KOPT-K1 (cell line): ENCODE results near the gene MUC5B.

Source experiments
- H3K27ac ChIP-seq: fragments of 200-600 bp; sonication (generic); 2 replicates; pipeline ENCODE4 v1.5.1; 2016; ENCODE audit warnings: antibody characterized with exemption, mild to moderate bottlenecking, low read depth, low read length; ENCODE audit not compliant: poor library complexity, severe bottlenecking
- H3K36me3 ChIP-seq: fragments of 200-600 bp; sonication (generic); 2 replicates; pipeline ENCODE4 v1.5.1; 2017; ENCODE audit warnings: antibody characterized with exemption, mild to moderate bottlenecking, low read length, moderate library complexity; ENCODE audit not compliant: insufficient read depth
- H3K9me3 ChIP-seq: fragments of 200-600 bp; sonication (generic); 2 replicates; pipeline ENCODE4 v1.5.1; 2017; ENCODE audit warnings: antibody characterized with exemption, low read length, mild to moderate bottlenecking; ENCODE audit not compliant: insufficient read depth, poor library complexity, severe bottlenecking

MUC5B gene

DNA sequence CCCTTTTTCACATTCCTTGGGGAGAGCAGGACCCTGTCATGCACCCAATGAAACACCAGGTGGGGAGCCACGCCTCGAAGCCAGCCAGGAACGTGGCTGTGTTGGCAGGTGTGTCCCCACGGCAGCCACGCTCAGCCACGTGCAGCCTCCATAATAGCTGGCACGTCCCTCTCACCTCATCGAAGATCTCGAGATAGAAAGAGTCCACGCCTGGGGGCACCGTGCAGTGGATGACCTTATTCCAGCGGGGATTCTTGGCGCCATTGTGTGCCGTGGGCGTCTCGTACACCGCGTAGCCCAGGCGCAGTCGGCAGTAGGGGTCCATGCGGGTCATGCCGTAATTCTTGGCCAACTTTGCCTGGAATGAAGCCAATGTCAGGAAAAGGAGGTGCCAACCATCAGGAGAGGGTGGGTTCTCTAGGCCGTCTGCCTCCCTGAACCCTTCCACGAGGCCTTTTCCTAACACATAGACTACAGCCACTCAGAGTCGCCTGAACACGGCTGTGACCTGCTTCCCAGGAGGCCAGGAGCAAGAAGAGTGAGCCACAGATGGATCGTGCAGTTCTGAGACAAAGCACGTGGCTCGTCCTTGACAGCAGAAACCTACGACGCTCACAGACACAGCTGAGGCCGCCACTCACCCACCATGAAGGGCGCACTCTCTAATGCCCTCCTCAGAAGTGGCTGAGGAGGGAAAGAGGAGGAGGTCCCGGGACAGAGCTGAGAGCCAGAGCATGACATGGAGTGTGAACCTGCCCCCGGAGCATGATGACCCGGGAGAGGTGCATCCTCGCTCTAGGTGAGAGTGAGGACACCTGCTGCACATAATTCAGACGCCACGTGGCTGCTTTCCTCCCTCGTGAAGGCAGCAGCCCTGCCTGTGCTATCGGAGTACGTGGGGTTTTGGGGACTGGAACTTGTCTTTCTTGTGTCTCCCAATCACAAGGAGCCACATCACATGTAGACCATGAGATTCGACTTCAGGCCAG is 67.5 kb downstream of the MUC5B start:
- no peaks in the 10 kb centered on the region for H3K9me3 ChIP-seq
- H3K36me3 ChIP-seq: peaks cover 57% of the 10 kb centered on the region
- no peak overlapping the region for H3K27ac ChIP-seq

- Histone ChIP-seq H3K27ac (no peak overlapping the region), H3K36me3 (peaks cover 49% of the 10 kb centered on the region), H3K9me3 (no peaks in the 10 kb centered on the region)
Observed at GRCh38 chr11:1291295-1292017, 68.6 kb downstream of the MUC5B start.

DNA sequence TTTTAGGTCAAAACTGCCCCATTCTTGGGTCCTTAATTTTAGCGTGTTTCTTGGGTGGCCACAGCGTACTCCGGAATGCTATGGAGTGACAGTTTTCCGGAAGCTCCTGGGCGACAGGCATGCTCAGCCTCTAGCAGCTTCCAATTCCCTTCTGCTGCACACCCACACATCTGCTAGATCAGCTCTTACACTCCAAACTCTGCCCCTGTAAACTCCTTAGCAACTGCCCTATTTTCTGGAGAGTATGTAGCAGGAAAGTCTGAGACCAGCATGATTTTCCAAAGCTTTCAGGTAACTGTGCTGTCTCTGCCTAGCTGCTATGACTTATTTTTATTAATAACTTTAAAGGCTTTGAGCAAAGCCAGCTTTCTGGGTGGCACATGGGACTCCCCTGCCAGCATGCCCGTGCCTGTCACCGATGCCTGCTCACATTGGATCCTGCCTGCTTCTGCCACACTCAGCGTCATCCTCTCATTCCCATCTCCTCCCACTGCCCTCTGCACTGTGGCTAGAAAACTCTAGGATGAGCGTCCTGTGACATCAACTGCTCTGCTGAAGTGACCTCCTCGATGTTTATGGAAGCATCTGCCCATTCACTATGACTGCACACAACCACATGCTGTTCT is 69.3 kb downstream of the MUC5B start:
- peaks cover 42% of the 10 kb centered on the region for H3K36me3 ChIP-seq
- no peak overlapping the region for H3K27ac ChIP-seq
- no peaks in the 10 kb centered on the region for H3K9me3 ChIP-seq

DNA sequence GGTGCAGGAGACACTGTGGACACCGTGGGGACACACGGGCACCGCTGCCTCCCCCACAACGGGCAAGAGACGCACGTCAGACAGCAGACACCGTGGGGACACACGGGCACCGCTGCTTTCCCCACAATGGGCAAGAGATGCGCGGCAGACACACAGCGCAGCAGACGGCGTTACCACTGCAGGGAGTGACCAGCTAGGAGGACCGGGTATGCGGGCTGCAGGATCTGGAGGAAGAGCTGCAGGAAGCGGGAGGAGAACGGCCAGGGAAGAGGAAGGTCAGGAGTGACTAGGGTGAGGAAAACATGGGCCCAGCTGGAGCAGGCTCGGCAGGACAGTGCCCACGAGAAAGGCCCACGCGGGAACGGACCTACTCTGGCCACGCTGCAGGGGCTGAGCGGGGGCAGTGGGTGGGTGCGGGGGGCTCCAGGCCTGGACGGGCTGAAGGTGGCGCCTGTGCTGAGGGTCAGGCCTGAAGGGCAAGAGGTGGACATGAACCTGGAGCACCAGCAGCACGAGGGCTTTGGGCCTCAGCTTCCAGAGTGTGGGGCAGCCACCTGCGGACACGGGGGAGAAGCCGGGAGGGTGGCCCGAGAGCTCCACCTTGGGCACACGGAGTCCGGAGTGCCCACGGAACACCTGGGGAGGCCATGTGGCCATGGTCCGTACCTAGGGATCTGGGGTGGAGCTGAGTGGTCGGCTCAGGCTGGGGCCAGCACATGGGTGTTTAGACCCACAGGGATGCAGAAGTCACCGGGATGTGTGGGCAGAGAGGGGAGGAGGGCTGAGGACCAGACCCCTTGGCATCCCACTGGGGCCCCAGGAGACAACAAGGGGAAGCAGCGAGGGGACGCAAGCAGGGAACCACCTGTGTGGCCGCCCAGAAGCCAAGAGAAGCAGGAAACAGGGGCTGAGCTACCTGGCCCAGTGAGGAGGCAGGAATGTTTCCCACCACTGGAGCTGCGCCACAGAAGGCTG is 70.1 kb downstream of the MUC5B start:
- Histone ChIP-seq H3K9me3 (no peaks in the 10 kb centered on the region), H3K27ac (no peak overlapping the region), H3K36me3 (peaks cover 47% of the 10 kb centered on the region)

GRCh38 chr11:1293619-1294015 is 70.8 kb downstream of the MUC5B start:
- Histone ChIP-seq H3K9me3 (no peaks in the 10 kb centered on the region), H3K27ac (no peak overlapping the region), H3K36me3 (peaks cover 43% of the 10 kb centered on the region)

DNA sequence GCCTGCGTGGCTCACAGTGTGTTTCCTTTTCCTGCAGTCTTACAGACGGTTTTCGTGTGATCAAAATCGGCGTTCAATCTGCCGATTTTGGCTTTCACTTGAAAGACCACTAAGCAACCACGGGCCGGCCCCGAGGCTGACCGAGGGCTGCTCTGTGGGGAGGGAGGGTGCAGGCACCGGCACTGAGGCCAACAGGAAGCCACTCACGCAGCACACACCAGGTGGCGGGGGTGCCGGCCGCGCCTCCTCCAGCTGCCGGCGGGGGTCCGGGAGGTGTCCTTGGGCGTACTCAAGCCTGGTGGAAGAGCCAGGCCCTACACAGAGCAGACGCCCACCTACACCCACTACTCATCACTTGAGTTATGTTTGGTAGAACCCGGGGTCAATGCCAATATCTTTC is 72.2 kb downstream of the MUC5B start:
- Histone ChIP-seq H3K27ac (no peak overlapping the region), H3K36me3 (peaks cover 28% of the 10 kb centered on the region; the same call in 1 of the 2 replicates), H3K9me3 (no peaks in the 10 kb centered on the region)

- Histone ChIP-seq H3K9me3 (no peaks in the 10 kb centered on the region), H3K36me3 (peaks cover 23% of the 10 kb centered on the region; the same call in 1 of the 2 replicates), H3K27ac (no peak overlapping the region)
Observed at GRCh38 chr11:1295591-1295990, 72.7 kb downstream of the MUC5B start.

GRCh38 chr11:1296287-1296686 is 73.4 kb downstream of the MUC5B start:
- Histone ChIP-seq H3K36me3 (peaks cover 19% of the 10 kb centered on the region; the same call in 1 of the 2 replicates), H3K27ac (no peak overlapping the region), H3K9me3 (no peaks in the 10 kb centered on the region)

DNA sequence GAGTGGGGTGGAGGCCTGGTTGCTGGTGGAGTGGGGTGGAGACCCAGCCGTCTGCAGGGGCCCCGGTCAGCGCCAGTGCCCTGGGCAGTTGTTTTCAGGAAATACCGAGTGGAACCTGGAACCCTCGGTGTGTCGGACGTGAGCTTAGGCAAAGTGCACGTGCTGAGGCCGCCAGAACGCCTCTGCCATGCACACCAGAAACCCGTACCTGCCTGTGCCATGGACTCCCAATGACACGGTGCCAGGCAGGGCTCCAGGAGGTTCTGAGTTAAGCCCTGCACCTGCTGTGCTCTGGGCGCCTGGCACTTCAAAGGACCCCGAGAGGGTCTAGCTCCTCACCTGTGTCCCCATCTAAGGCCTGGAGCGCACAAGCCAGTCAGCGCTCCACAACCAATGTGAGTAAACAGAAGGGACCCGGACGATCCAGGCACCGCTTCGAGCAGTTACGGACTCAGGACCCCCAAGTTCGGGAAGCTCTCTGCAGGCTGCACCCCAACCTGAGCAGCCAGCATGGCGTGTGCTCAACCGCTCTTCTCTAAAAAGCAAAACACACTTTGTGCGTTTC is 74.2 kb downstream of the MUC5B start:
- H3K27ac ChIP-seq: no peak overlapping the region
- H3K36me3 ChIP-seq: peaks cover 19% of the 10 kb centered on the region; the same call in 1 of the 2 replicates
- no peaks in the 10 kb centered on the region for H3K9me3 ChIP-seq

DNA sequence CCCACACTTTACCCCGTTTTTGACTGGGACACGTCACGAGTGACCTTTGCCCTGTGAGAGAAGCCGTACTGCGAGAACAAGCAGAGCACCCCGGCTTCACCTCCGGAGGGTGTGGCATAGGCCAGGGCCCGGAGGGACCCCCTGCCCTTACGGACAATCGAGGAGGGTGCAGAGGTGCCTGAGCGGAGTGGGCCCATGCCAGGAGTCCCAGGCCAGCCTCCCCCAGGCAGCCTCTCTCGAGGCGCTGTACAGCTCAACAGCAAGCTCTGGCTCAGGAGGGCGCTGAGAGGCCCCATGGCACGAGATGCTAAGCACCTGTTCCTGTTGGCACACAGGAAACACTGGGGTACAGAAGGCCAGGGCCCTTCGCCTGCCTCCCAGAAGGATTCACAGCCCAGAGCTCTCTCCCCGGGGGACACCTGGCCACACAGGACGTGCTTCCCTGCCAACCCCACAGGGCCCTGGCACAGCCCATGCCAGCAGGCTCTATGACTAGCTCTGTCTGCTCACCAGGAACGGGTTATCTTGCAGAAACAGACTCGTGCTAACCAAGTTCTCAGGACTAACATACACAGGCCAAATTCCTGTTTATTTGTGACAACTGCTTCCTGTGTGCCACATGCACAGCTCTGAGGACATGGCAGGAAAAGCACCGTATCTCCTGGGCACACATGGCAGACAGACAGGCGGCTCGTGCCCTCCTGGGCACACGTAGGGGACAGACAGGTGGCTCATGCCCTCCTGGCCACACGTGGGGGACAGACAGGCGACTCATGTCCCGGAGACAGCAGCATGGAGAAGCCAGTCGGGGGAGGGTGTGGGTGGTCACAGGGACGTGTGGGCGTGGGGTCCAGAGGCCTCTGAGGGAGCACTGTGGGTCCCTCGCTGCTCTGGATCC is 75.0 kb downstream of the MUC5B start:
- Histone ChIP-seq H3K9me3 (no peaks in the 10 kb centered on the region), H3K27ac (no peak overlapping the region), H3K36me3 (peaks cover 13% of the 10 kb centered on the region; the same call in 1 of the 2 replicates)

DNA sequence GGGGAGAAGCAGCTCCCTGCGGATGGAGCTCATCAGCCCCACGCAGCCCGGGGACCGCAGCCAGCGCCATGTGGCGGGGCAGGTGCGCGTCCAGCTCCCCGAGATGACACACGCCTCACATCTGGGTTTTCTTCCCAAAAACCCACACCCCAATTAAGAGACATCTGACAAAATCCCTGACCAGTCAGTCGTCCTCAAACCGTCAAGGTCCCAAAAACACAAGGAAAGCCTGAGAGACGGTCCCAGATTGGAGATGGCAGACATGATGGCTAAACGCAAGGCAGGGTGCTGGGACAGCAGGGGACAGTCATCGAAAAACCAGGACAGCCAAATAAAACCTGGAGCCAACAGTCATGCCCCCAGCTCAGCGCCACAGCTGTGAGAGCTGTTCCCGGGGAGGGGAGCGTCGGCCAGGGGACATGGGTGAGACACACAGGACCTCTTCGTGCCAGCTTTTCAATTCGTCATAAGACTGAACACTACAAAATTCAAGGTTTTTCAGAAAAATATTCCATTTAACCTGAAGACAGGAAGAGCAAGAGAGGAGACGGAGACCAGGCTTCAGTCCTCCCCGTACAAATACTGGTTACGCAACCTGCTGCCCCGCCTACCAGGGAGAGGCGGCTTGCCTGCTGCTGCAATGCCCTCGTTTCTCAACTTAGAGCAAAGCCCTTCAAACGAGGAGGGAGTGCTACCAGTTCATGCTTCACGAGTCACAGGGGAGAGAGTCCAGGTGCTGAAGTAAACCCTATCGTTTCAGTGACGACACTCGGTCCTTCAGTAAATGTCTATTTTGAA is 76.0 kb downstream of the MUC5B start:
- peaks cover 13% of the 10 kb centered on the region; the same call in 1 of the 2 replicates for H3K36me3 ChIP-seq
- H3K9me3 ChIP-seq: no peaks in the 10 kb centered on the region
- no peak overlapping the region for H3K27ac ChIP-seq

- no peaks in the 10 kb centered on the region for H3K9me3 ChIP-seq
- H3K27ac ChIP-seq: no peak overlapping the region
- H3K36me3 ChIP-seq: peaks cover 13% of the 10 kb centered on the region; the same call in 1 of the 2 replicates
Observed at GRCh38 chr11:1299621-1300020, 76.8 kb downstream of the MUC5B start.
